ENCODE data around the gene CFAP91.
A peak's percentile ranks its signal among the peaks of the same experiment; 100 is the strongest.

The CFAP91 gene

GRCh38 chr3:119662604-119663373, 40.0 kb upstream of the CFAP91 start:
- DNase-seq (ENCODE audit: low read depth) = no peak
- H3K4me3 ChIP-seq (ENCODE audit: low read length) = no peak overlapping the region
- peak; percentile 25 for TF ChIP-seq CTCF (conservative IDR thresholded peaks at IDR 0.05; ENCODE audit: low read depth, low read length)

GRCh38 chr3:119663885-119664284, 38.9 kb upstream of the CFAP91 start:
- no peak for TF ChIP-seq CTCF (conservative IDR thresholded peaks at IDR 0.05; ENCODE audit: low read depth, low read length)
- H3K4me3 ChIP-seq (ENCODE audit: low read length) = no peak overlapping the region
- no peak for DNase-seq (ENCODE audit: low read depth)

- no peak overlapping the region for H3K4me3 ChIP-seq (ENCODE audit: low read length)
- no peak for TF ChIP-seq CTCF (conservative IDR thresholded peaks at IDR 0.05; ENCODE audit: low read depth, low read length)
- no peak for DNase-seq (ENCODE audit: low read depth)
These were observed 38.5 kb upstream of the CFAP91 start for GRCh38 chr3:119664370-119664769.

GRCh38 chr3:119664850-119665379, 37.9 kb upstream of the CFAP91 start:
- no peak overlapping the region for H3K4me3 ChIP-seq (ENCODE audit: low read length)
- TF ChIP-seq CTCF (conservative IDR thresholded peaks at IDR 0.05; ENCODE audit: low read depth, low read length) = no peak
- DNase-seq (ENCODE audit: low read depth) = no peak

- TF ChIP-seq CTCF (conservative IDR thresholded peaks at IDR 0.05; ENCODE audit: low read depth, low read length) = no peak
- no peak for DNase-seq (ENCODE audit: low read depth)
- H3K4me3 ChIP-seq (ENCODE audit: low read length) = no peak overlapping the region
These were observed 36.8 kb upstream of the CFAP91 start for GRCh38 chr3:119665954-119666559.

GRCh38 chr3:119669906-119670570, 32.8 kb upstream of the CFAP91 start:
- DNase-seq (ENCODE audit: low read depth) = no peak
- no peak overlapping the region for H3K4me3 ChIP-seq (ENCODE audit: low read length)
- no peak for TF ChIP-seq CTCF (conservative IDR thresholded peaks at IDR 0.05; ENCODE audit: low read depth, low read length)
